ENCODE data around the gene GNA12.
"Not testable (repeated sequence)": the region's sequence is repeated elsewhere in the genome, so short reads cannot be mapped to it uniquely, and the experiment has no call there.

The GNA12 gene

DNA sequence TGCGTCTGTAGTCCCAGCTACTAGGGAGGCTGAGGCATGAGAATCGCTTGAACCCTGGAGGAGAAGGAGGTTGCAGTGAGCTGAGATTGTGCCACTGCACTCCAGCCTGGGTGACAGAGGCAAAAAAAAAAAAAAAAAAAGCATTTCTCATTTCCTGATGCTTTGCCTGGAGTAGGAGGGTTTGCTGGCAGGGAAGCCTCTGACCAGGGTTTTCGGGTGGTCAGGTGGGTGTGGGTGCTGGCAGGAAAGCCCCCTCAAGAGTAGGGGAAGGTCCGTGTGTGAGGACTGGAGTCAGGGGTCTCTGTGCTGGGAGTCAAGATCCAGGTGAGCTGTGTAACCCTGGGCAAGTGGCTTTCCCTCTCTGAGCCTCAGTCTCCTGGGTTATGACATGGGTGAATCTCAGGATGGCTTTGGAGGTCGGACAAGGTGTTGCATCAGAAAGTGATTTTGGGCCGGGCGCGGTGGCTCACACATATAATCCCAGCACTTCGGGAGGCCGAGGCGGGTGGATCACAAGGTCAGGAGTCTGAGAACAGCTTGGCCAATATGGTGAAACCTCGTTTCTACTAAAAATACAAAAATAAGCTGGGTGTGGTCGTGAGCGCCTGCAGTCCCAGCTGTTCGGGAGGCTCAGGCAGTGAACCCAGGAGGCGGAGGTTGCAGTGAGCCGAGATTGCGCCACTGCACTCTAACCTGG is 152.9 kb downstream of the GNA12 start:
- DNase-seq (ENCODE audit: low read depth), result no peak

DNA sequence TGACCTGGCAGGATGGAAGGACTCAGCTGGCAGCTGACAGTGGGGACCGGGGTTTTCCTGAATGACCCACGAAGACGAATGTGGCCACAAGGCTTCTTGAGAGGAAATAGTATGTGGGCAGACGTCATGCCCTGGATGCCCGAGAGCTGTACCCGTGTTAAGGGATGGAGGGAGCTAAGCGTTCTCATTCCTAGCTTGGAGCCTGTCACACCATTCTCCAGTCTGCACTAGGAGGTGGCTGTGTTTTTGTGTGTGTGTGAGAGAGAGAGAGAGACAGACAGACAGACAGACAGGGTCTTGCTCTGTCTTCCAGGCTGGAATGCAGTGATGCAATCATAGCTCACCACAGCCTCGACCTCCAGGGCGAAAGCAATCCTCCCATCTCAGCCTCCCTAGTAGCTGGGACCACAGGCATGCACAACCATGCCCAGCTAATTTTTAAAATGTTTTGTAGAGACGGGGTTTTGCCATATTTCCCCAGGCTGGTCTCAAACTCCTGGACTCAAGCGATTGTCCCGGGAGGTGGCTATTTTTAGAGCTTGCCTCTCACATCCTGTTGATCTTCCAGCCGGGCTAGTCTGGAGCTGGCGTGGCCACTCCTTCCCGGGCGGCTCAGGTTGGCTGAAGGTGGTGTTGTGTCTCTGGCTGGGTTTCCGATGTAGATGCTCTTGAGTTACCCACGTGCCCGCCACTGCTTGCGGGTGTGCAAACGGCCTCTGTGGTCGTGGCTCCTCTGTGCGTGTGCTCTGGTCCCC is 154.0 kb downstream of the GNA12 start:
- no peak for DNase-seq (ENCODE audit: low read depth)

DNA sequence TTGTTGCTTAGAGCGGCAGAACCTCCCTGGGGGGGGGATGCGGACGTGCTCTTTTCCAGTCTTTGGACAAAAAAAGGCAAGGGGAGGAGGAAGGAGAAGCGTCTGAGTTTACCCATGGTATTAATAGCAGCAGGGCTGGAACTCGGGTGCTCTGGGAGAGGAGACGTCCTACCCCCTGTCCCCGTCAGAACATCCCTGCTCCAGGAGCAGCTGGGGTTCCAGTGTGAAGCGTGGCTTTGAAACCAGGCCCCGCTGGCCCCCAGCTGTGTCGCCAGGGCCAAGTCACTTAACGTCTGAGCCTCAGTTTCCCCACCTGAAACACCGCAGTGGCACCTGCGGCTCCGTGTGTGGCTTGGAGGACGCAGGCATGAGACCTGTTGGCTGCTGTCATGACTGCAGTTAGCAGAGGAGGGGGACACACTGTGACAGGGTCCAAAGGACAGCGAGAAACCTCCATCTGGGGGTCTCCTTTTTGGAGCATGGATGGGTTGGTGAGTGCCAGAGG is 154.7 kb downstream of the GNA12 start:
- no peak for DNase-seq (ENCODE audit: low read depth)

DNA sequence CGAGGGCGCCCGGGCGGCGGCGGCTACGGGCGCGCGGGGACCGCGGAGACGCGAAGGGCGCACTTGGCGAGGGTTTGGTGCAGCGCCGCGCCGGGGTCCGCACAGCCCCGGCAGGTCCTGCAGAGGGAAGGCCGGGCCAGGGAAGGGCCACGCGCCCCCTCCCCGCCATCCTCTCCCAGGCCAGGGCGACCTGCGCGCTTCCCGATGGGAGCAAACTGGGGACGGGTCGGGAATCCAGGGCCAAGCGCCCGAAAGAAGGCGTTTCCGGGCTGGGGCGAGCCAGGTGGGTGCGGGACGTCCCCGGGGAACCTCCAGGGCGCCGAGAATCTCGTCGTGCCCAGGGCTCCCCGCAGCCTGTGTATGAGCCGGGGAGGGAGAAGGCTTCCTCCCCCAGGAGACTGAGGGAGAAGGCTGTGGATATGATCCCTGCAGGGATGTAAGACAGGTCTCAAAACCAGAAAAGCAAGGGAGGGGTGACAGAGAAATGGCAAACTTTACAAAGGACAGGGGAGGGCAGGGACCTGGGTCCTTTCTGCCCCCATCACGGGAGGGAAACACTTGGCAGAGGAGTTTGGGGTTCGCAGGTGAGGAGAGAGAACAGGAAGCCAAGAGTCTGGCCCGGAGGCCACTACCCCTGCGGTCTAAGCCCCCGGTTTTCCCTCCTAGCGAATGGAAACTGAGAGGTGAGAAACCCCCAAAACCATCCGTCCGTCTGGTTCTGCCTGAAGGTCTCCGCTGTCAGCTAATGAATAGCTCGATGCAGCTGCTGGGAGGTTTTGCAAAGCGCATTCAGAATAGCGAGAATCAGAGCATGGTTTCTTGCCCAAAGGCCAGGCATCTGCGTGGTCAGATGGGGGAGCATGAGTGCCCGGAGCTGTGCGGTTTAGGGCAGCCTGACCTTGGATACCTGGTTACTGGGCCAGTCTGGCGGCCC is 155.4 kb downstream of the GNA12 start:
- no peak for DNase-seq (ENCODE audit: low read depth)

DNA sequence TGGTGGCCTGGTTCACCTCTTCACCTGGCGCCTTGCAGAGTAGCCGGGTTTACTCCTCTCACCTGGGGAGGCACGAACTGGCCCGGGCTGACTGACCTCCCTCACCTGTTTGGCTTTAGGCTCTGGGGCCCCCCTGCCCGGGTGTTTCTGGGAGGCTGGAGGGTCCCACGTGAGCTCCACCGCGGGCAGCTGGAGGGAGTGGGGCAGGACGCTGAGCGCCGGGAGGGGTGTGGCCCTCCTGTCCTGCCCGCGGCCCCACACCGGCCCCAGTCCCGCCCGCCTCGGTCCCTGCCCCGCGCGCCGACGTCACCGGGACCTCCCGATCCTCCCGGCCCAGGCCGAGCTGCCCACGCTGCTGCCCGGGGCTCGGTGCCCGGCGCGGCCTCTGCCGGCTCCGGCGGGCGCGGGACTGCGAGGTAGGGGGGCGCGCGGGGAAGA is 156.2 kb downstream of the GNA12 start, which contains the start of gene AMZ1:
AMZ1 (plus strand) TSS at position 322 of the 438 bp plus-strand sequence. CDS start 12,250 bp downstream, outside the sequence.
- no peak for DNase-seq (ENCODE audit: low read depth)

DNA sequence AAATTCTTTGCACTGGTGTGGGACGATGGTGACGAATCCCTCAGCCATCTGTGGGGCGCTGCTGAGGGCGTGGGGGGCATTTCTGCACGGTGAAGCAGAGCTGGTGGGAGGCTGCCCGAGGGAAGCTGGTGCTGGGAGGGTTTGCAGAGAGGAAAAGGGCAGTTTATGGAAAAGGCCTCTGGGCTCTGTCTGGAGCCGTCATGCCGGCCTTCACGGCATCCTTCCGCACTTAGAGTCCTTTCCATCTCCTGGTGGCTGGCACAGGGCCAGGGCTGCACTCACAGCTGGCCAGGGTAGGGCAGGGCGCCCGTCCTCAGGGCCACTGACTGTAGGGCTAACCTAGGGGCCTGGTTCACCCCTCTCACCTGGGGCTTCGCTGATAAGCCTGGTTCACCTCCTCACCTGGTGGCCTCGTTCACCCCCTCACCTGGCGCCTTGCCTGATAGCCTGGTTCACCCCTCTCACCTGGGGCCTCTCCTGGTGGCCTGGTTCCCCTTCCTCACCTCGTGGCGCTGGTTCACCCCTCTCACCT is 156.7 kb downstream of the GNA12 start:
- no peak for DNase-seq (ENCODE audit: low read depth)

DNA sequence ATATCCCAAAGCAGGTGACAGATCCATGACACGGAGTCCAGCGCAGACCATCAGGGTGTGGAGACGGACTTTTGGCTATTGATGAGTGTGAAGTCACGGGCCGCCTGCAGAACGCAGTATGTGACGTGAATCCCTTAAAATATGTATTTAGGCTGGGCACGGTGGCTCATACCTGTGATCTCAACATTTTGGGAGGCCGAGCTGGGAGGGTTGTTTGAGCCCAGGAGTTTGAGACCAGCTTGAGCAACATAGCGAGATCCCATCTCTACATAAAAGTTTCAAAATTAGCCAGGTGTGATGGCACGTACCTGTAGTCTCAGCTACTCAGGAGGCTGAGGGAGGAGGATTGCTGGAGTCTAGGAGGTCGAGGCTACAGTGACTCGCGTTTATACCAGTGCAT is 158.0 kb downstream of the GNA12 start:
- no peak for DNase-seq (ENCODE audit: low read depth)

DNA sequence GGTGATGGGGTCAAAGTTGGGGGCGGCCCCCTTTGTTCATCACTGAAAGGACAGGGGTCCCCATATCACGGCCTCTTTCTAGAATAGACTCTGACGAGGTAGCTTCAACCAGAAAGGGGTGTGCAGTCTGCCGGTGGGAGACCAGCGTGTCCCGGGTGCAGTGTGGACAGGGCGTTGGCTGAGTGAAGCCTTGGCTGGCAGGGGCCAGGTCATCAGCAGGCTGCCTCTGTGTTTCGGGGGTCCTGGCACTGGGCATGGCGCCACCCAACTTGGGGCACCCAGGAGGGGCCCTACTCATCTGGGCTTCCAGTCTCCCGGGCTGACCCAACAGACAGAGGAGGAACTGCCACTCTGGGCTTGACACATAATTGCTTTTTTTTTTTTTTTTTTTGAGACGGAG is 159.6 kb downstream of the GNA12 start:
- DNase-seq (ENCODE audit: low read depth), result no peak

DNA sequence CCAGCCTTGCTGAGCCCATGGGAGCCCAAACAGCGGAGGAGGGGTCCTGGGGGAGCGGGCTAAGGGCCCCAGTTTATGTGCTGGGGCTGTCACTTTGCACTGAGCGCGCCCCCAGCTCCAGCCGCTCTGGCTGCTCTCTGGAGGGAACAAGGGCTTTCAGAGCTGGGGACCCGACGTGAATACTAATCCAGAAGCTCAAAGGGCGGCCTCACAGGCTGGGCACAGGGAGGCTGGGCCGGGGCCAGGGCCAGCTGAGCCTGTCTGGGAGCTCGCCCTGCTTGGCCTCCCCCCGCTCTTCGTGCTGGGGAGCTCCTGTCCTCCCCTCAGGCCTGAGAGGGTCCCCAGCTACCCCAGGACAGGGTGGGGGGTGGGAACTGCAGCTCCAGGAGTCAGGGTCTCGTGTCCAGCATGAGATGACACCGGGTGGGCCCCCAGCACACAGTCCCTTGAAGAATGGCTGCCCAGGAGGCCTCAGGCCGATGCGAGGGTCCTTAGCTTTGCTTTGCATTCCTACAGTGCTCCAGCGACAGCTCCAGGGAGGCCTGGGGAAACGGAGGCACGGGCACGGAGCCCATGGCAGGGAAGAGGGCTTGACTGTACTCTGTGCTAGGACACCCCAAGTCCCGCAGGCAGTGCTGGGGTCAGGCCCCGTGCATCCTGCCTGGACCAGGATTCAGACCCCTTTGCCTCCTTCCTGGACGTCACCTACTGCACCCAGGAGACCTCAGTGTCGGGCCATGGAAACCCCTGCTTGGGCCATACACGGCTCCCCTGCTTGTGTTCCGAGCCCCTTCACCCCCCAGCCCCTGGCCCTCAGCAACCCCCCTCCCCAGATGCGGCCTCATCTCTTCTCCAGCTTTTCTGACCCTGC is 161.9 kb downstream of the GNA12 start:
- DNase-seq (ENCODE audit: low read depth), result no peak

DNA sequence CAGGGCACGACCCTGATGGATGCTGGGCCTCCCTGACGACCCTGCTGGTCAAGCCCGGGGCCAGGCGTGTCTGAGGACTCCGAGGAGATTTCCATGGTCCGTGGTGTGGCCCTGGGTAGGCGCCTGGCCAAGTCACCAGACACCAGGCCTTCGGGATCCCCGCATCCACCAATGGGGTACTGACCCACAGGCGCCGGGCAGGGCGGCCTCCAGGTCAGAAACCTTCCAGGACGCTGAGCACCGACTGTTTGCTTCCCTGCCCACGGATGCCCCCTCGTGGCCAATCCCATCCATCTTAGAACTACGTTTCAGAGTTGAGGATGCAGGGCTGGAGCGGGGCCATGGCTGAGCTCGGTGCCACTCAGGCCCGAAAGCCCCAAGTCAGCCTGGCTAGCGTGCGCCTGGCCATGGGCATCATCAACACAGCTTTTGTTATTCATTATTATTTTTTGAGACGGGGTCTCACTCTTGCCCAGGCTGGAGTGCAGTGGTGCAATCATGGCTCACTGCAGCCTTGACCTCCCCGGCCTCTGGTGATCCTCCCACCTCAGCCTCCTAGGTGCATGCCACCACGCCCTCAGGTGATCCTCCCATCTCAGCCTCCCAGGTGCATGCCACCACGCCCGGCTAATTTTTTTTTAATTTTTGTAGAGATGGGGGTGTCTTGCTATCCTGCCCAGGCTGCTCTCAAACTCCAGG is 163.2 kb downstream of the GNA12 start:
- peak; percentile 40 for DNase-seq (ENCODE audit: low read depth)

DNA sequence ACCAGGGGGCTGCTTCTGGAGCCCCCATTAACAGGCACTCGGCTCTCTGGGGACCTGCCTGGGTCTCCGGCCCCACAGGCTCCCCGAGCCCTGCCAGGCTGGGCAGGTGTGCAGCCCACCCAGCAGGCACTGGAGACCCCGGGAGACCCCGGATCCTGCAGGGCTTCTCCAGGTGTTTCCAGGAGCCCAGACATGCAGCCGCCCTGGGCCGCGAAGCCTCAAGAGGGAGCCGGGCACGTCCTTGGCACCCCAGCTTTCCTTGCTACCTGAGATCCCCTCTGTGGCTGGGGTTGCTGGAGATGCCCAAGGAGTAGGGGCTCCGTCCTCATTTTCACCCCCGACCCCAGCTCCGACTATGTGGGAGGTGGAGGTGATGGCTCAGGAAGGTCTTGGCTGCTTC is 163.9 kb downstream of the GNA12 start:
- no peak for DNase-seq (ENCODE audit: low read depth)

DNA sequence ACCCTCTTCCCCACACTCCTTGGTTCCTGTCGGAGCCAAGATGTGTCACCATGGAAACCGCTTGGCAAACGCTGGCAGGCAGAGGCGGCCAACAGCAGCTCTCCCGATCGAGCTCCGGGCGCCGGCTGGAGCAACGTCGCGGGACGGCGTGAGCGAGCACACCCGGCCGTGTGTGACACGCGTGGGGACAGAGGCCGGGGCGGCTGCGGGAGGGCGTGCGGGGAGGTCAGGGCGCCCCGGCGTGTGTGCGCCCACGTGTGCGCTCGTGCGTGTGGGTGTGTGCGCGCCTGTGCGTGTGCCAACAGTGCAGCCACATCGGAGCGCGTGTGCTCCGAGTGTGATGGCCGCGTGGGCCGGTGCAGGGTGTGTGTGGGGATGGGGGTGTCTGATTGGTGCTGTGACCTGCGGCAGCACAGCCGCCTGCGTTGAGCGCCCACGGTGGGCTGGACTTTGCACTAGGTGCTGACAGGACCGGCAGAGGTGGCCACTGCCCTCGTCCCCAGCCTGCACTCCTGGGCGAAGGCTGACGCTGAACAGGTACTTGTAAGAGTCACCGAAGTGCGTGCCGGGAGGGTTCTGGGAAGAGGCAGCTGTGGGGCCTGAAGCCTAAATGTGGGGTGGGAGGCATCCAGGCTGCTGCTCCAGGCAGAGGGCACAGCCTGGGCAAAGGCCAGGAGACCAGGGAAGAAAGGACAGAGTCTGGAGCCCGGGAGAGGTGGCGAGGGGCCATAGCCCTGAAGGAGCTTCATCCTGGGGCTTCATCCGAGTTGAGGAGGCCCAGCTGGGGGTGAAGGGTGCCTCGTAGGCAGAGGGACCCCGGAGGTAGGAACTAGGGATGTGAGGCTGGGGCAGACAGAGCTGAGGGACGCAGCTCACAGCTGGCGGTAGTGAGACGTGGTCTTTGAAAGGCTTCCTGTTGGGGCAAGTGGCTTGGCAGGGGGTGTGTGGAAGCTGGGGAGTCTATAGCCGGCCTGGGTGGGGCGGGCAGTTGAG is 164.7 kb downstream of the GNA12 start:
- not testable (repeated sequence) for DNase-seq (ENCODE audit: low read depth)

DNA sequence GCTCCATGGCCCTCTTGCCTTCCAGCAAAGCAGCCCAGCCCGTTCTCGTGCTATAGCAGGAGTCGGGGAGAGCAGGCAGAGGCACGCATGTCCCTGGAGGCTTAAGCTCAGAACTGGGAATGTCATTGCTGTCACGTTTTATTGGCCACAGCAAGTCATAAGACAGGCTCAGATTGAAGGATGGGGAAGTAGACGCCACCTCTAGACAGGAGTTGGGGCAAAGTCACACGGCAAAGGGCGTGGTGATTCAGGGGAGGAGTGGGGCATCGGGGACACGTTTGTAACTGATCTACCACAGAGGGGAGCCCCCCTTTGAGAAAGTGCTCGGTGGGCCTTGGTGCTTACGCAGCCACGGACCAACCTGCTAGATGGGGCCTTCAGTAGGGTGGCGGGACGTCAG is 165.7 kb downstream of the GNA12 start:
- not testable (repeated sequence) for DNase-seq (ENCODE audit: low read depth)

Measured in stimulated activated CD8-positive, alpha-beta memory T cell treated with anti-CD3 and anti-CD28 coated beads, Interleukin-4, amount 100 ng/mL, for 24 hours (primary cell).